Measurements from ENCODE around the gene DYNLRB1.

DNA sequence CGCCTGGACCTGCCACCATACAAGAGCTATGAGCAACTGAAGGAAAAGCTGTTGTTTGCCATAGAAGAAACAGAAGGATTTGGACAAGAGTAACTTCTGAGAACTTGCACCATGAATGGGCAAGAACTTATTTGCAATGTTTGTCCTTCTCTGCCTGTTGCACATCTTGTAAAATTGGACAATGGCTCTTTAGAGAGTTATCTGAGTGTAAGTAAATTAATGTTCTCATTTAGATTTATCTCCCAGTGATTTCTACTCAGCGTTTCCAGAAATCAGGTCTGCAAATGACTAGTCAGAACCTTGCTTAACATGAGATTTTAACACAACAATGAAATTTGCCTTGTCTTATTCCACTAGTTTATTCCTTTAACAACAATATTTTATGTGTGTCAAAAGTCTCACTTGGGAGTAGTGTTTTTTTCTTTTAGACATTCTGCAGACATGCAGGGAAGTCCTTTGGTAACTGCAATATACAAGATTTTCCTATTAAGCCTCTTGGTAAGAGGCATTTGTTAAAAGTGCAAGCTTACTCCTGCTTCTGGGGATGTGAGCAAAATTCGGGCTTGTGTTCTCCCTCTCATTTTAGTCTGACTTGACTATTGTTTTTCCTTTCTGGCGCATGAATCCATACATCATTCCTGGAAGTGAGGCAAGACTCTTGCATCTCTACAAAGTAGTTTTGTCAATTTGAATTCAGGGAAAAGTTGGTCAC lies 8.4 kb upstream of the DYNLRB1 start:
- TF ChIP-seq POLR2AphosphoS5 (IDR thresholded peaks at IDR 0.05; ENCODE audit: low read depth, low read length): no peak
- TF ChIP-seq TAF1 (IDR thresholded peaks at IDR 0.05; ENCODE audit: borderline replicate concordance, low read depth, low read length): no peak

Measured in GM12892 (cell line).